Breast epithelium (tissue), 4 donors: ENCODE results near the gene CHKB. TPM values are rescaled to one million over a fixed set of nuclear protein-coding genes. Genes with fewer than 3 reads are reported as not detected.

ENCODE experiments used
- DNase-seq, 2 donors: peaks; one replicate each; pipeline ENCODE4 v3.0.0-alpha.2; 2019; ENCODE audit warnings: low spot score in 2 of 2
- H3K27ac ChIP-seq, 2 donors: fragments of 200-600 bp; sonication (generic) in 1 of 2; one replicate each; pipeline ENCODE4 v1.5.1; 2016 to 2019; ENCODE audit warnings: mild to moderate bottlenecking in 1 of 2
- H3K27me3 ChIP-seq, 2 donors: fragments of 200-600 bp; sonication (generic) in 1 of 2; one replicate each; pipeline versions ENCODE4 v1.5.1 to v1.6.0; 2017 to 2019; ENCODE audit warnings: control low read depth in 1 of 2, mild to moderate bottlenecking in 1 of 2
- H3K36me3 ChIP-seq: fragments of 200-600 bp; one replicate; pipeline ENCODE4 v1.5.1; 2019
- H3K4me1 ChIP-seq, 2 donors: fragments of 200-600 bp; sonication (generic); one replicate each; pipeline ENCODE4 v1.5.1; 2016 to 2019; ENCODE audit warnings: control low read depth in 1 of 2
- H3K4me3 ChIP-seq, 3 donors: fragments of 200-600 bp; sonication (generic); 1 replicate in 2 of 3; 2 replicates in 1 of 3; pipeline ENCODE4 v1.5.1; 2016 to 2019; ENCODE audit warnings: mild to moderate bottlenecking in 3 of 3, moderate library complexity in 2 of 3
- H3K9me3 ChIP-seq, 2 donors: fragments of 200-600 bp; sonication (generic) in 1 of 2; one replicate each; pipeline ENCODE4 v1.5.1; 2016 to 2019; ENCODE audit warnings: control low read depth in 1 of 2
- POLR2A ChIP-seq: fragments of 450-650 bp; IDR thresholded peaks from one replicate; pipeline ENCODE4 v1.6.1; 2016; ENCODE audit warnings: antibody characterized with exemption, mild to moderate bottlenecking, moderate library complexity
- POLR2AphosphoS5 ChIP-seq, 3 donors: sonication (generic); formaldehyde crosslinking; IDR thresholded peaks; one replicate each; pipeline ENCODE4 v1.6.1; 2017; ENCODE audit warnings: antibody characterized with exemption in 3 of 3
- intact Hi-C: fragments of 100-400 bp; cut with DNase I; formaldehyde crosslinking; loops from one replicate; pipeline ENCODE4 v1.15.1; 2023; ENCODE audit warnings: low total_unique reads
- total RNA-seq, 3 donors: library from RNA; depleted of rRNA; stranded (reverse); fragments of >200 nt; gene quantifications; one replicate each; pipeline ENCODE4 v1.1.0, GENCODE V29; 2016
- TF ChIP-seq, protein P1 (sequence below), 3 donors: fragments of 450-650 bp; IDR thresholded peaks; one replicate each; pipeline ENCODE4 v1.5.1; 2016 to 2017; ENCODE audit warnings: antibody characterized with exemption in 3 of 3, mild to moderate bottlenecking in 3 of 3, moderate library complexity in 3 of 3

Gene CHKB
- total RNA-seq, 3 donors from 2014 or later = 53.9 to 77.6 (median 71.4) TPM

GRCh38 chr22:50556703-50557102, 25.9 kb downstream of the CHKB start:
- intact Hi-C loops = no loop called here
- H3K27ac ChIP-seq = no peak overlapping the region
- no peak overlapping the region for H3K4me3 ChIP-seq

GRCh38 chr22:50553310-50553709, 29.3 kb downstream of the CHKB start:
- peaks cover 2 to 3% of the 10 kb centered on the region in 2 donors for H3K27me3 ChIP-seq
- intact Hi-C loops = no loop called here
- no peak overlapping the region for H3K4me3 ChIP-seq

More at GRCh38 chr22:50556703-50557102, 25.9 kb downstream of the CHKB start:
- Histone ChIP-seq H3K27me3 (no peaks in the 10 kb centered on the region), H3K9me3 (no peaks in the 10 kb centered on the region), H3K4me1 (no peaks in the 10 kb centered on the region), H3K36me3 (no peaks in the 10 kb centered on the region)
- DNase-seq = no peak
- no peak for TF ChIP-seq POLR2AphosphoS5 (IDR thresholded peaks at IDR 0.05)
- TF ChIP-seq POLR2A = no peak
- TF ChIP-seq, protein P1, sequence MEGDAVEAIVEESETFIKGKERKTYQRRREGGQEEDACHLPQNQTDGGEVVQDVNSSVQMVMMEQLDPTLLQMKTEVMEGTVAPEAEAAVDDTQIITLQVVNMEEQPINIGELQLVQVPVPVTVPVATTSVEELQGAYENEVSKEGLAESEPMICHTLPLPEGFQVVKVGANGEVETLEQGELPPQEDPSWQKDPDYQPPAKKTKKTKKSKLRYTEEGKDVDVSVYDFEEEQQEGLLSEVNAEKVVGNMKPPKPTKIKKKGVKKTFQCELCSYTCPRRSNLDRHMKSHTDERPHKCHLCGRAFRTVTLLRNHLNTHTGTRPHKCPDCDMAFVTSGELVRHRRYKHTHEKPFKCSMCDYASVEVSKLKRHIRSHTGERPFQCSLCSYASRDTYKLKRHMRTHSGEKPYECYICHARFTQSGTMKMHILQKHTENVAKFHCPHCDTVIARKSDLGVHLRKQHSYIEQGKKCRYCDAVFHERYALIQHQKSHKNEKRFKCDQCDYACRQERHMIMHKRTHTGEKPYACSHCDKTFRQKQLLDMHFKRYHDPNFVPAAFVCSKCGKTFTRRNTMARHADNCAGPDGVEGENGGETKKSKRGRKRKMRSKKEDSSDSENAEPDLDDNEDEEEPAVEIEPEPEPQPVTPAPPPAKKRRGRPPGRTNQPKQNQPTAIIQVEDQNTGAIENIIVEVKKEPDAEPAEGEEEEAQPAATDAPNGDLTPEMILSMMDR (IDR thresholded peaks at IDR 0.05) = no peak

DNA sequence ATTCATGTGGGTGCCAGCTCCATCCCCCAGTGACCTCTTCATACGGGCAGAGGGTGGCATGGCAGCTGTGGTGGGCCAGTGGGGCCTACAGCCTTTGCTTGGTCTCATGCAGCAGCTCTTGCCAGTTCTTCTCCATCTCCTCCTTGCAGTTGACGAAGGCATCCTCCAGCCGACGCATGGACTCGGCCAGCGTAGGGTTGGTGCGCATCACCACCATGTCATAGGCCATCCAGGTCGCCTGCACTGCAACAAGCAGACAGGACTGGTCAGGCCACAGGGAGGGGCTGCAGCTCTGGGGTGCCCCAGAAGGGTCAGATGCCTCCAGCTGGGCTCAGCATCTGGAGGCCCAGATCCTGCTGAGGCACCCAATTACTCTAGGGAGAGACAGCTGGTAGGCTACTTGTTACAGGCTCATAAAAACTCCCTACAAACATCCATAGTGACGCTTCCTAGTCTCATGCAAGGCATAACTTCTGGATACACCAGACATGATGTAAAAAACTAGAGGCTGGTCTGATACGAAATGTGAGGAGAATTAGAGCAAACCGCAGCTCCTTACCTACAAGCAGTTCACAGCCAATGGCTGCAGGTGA, 31.4 kb downstream of the CHKB start:
- intact Hi-C loops = no loop called here
- Histone ChIP-seq H3K4me3 (no peak overlapping the region), H3K36me3 (no peaks in the 10 kb centered on the region), H3K27ac (no peak overlapping the region), H3K4me1 (peaks cover 3 to 10% of the 10 kb centered on the region in 2 donors), H3K9me3 (no peaks in the 10 kb centered on the region), H3K27me3 (peaks cover 3 to 8% of the 10 kb centered on the region in 2 donors)
- TF ChIP-seq POLR2A = no peak
- no peak for TF ChIP-seq POLR2AphosphoS5 (IDR thresholded peaks at IDR 0.05)
- TF ChIP-seq, protein P1 (IDR thresholded peaks at IDR 0.05) = no peak
- no peak for DNase-seq

More at GRCh38 chr22:50553310-50553709, 29.3 kb downstream of the CHKB start:
- H3K36me3 ChIP-seq = no peaks in the 10 kb centered on the region
- TF ChIP-seq, protein P1 (IDR thresholded peaks at IDR 0.05) = no peak
- TF ChIP-seq POLR2A = no peak
- no peak for TF ChIP-seq POLR2AphosphoS5 (IDR thresholded peaks at IDR 0.05)
- H3K9me3 ChIP-seq = no peaks in the 10 kb centered on the region
- no peak overlapping the region for H3K27ac ChIP-seq
- DNase-seq = no peak
- H3K4me1 ChIP-seq = no peaks in the 10 kb centered on the region

- H3K27me3 ChIP-seq = peaks cover 3 to 8% of the 10 kb centered on the region in 2 donors
- no peaks in the 10 kb centered on the region for H3K36me3 ChIP-seq
- DNase-seq = no peak
- H3K4me1 ChIP-seq = peaks cover 3 to 13% of the 10 kb centered on the region in 2 donors
- H3K27ac ChIP-seq = no peak overlapping the region
- no peak overlapping the region for H3K4me3 ChIP-seq
- intact Hi-C loops = no loop called here
- H3K9me3 ChIP-seq = no peaks in the 10 kb centered on the region
- TF ChIP-seq, protein P1 (IDR thresholded peaks at IDR 0.05) = no peak
- no peak for TF ChIP-seq POLR2A
- no peak for TF ChIP-seq POLR2AphosphoS5 (IDR thresholded peaks at IDR 0.05)
These were observed 32.3 kb downstream of the CHKB start for GRCh38 chr22:50550395-50550794.

DNA sequence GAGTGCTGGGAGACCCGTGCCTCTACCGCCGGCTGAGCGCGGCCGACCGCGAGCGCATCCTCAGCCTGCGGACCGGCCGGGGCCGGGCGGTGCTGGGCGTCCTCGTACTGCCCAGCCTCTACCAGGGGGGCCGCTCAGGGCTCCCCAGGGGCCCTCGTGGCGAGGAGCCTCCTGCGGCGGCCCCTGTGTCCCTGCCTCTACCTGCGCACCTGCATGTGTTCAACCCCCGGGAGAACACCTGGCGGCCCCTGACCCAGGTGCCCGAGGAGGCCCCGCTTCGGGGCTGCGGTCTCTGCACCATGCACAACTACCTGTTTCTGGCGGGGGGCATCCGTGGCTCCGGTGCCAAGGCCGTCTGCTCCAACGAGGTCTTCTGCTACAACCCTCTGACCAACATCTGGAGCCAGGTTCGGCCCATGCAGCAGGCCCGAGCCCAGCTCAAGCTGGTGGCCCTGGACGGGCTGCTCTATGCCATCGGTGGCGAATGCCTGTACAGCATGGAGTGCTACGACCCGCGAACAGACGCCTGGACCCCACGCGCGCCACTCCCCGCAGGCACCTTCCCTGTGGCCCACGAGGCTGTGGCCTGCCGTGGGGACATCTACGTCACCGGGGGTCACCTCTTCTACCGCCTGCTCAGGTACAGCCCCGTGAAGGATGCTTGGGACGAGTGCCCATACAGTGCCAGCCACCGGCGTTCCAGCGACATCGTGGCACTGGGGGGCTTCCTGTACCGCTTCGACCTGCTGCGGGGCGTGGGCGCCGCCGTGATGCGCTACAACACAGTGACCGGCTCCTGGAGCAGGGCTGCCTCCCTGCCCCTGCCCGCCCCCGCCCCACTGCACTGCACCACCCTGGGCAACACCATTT, 33.5 kb downstream of the CHKB start:
- no peak for DNase-seq
- Histone ChIP-seq H3K4me3 (peak overlapping the region; percentile 21 to 39 (median 27)), H3K9me3 (no peaks in the 10 kb centered on the region), H3K4me1 (peaks cover 5 to 18% of the 10 kb centered on the region in 2 donors), H3K36me3 (no peaks in the 10 kb centered on the region), H3K27me3 (peaks cover 3 to 8% of the 10 kb centered on the region in 2 donors), H3K27ac (no peak overlapping the region)
- intact Hi-C loops = no loop called here
- TF ChIP-seq POLR2A = no peak
- TF ChIP-seq, protein P1 (IDR thresholded peaks at IDR 0.05) = no peak
- no peak for TF ChIP-seq POLR2AphosphoS5 (IDR thresholded peaks at IDR 0.05)
